NK-92 treated with Interleukin-12 subunit alpha and Interleukin-12 subunit beta, amount 100 ng/mL, for 24 hours (cell line): ENCODE measurements around the gene AKAP9.
"Not testable (repeated sequence)": the region's sequence is repeated elsewhere in the genome, so short reads cannot be mapped to it uniquely, and the experiment has no call there.

Experiments
- DNase-seq: peaks from one replicate; lab custom pipeline; 2025; lab: John Stamatoyannopoulos, UW

The AKAP9 gene

DNA sequence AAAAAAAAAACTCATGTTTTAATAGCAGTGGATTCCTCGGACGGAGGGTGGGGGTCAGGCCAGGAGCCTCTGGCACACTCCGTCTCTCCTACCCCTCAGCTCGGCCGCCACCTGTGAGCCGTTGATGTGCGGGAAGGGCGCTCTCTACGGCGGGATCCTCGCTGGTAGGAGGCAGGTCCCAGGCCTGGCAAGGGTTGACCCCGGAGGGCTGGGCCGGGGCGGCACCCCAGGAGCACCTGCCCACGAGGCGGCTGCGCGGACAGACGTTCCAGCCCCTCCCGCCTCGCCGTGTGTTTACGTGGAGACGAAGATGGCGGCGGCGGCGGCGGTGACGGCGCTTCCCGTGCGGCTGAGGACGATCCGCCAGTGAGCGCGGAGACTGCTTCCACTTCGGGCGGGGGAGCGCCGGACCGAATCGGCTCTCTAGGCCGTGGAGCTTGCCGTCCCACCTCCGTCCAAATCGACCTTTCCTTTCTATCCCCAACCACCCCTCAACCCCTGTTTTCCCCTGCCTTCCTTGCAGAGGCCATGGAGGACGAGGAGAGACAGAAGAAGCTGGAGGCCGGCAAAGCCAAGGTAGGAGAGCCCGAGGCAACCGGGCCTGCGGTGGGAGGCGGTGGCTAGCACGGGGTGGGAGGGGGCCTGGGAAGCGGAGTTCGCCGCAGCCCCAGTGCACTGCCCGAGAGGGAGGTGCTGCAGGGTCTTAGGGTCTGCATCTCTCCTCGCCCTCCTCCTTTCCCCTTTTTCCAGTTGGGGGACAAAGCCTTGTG is at the start of gene AKAP9:
Gene AKAP9 (plus strand): TSS at position 291 of the 770 bp plus-strand sequence. CDS start 238 bp downstream, at position 529.
- DNase-seq = peak; percentile 92

DNA sequence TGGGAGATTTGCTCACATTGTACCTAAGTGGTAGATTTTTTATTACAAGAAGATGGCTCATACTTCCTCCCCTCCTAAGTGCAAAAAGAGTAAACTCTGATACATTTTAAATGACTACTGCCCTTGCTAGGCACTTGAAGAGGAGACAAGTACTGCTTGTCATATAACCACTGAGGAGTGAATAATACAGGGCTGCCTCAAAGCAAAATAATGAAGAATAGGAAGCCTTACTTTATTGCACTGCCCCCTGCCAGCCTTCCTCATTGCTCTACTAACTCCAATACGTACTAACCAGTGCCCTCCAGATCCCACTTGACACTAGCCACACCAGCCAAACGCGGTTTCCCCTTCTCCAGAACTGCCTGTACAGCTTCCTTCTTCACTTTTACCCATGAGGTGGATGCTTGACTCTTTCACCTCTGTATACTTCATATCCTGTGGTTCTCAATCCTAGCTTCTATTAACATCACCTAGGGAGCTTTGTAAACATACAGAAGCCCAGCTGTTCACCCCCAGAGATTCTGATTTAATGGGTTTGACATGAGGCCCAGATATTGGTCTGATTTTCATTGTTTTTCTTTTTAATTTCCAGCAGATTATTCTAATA is 48.5 kb upstream of the AKAP9 start:
- no peak for DNase-seq

DNA sequence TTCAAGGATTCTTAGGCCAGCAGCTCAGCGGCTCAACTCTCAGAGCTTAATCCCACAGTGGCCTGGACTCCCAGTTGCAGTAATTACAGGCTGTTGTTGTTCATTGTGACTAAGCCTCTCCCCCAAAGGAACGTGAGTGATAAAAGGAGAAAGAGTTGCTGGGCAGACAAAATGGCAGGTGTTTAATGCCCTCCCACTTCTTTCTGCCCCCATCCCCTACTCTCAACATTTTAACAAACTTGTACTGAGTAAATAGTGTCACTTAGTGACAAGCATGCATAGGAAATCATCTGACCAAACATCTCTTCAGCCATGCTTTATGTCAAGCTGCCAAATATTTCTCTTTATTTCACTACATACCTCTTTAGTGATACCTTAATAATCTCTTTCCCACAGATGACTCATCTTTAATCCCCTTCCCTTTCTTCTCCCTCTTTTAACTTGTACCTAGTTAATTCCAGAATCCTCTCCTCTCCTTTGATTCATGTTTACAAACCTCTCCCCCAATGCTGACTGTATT is 47.8 kb upstream of the AKAP9 start:
- DNase-seq = no peak

DNA sequence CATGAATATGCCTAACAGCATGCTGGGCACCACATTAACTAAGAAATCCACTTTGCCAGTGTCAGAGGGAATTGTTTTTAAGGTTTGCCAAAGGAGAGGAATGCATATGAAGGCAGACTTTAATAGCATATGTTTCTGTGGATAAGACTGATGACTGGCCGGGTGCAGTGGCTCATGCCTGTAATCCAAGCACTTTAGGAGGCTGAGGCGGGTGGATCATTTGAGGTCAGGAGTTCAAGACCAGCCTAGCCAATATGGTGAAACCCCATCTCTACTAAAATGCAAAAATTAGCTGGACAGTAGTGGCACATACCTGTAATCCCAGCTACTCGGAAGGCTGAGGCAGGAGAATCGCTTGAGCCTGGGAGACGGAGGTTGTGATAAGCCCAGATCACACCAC is 47.0 kb upstream of the AKAP9 start:
- not testable (repeated sequence) for DNase-seq

DNA sequence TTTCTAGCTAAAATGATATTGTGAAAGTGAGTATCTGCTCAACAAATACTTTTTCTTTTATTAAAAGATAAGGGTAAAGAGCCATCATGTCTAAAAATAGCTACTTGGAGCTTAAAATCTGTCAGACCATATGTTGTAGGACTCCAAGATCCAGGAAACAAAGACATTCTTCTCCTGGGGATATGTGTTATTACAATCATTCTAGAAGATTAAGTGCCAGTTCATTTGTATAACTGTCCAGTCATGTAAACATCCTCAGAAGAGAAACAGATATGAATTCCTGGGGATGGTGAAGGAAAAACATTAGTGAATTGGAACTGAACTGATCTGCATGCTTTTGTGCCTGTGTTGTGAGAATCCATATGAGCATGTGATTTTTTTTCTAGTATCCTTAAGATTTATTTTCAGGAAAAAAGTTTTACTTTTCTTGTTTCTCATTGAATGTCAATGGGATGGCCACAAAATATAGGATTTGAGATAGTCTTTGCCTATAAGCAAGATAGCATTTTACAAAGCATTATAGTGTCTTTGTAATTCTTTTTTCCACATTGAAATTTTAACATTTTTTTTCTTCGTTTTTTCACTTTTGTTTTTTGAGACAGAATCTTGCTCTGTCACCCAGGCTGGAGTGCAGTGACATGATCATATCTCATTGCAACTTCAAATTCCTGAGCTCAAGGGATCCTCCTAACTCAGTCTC is 45.7 kb upstream of the AKAP9 start:
- DNase-seq = no peak

DNA sequence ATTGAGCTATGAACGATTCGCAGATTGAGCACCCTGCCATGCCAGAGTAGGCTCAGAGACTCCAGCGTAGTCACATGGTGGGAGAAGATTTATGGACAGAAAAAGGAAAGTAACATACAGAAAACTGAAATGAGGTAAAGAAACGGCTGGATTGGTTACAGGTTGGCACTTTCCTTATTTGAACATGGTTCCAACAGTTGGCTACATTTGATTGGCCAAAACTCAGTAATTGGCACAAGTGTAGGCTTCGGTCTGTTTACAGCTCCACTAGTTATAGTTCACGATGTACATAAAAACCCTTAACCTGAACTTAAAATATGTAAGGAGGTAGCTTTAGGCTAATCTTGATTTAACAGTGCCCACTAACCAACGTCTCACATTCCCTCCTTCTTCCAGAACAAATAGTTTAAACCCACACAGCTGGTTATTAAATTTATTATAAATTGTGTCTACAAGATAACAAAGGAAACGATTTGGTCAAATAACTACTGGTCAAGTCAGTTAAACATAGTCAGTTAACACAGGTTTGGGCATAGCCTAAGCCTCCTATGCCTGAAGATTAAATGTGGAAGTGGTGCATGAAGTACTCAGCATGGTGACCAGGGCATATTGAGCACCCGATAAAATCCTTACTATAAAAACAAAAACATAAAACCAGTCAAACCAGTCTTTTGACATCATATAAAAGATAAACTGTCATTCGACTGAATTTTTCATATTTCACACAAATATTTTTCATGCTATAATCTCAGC is 42.2 kb upstream of the AKAP9 start:
- DNase-seq = no peak

DNA sequence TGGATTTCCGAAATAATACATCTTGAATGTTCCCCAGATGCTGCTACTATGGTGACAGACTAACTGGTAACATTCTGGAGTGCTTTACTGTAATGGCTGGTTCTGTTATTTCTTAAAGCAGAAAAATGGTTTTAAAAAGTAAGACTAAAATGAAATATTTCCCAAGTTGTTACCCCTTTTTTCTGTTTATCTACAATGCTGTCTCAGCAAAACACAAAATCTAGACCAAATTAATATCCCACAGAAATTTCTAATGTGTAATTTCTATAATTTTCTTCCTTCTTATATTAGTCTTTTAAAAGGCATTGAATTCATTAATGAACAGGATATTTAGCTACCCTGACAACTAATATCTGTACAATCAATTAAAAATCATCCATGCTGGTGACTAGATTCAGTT is 41.1 kb upstream of the AKAP9 start:
- no peak for DNase-seq

DNA sequence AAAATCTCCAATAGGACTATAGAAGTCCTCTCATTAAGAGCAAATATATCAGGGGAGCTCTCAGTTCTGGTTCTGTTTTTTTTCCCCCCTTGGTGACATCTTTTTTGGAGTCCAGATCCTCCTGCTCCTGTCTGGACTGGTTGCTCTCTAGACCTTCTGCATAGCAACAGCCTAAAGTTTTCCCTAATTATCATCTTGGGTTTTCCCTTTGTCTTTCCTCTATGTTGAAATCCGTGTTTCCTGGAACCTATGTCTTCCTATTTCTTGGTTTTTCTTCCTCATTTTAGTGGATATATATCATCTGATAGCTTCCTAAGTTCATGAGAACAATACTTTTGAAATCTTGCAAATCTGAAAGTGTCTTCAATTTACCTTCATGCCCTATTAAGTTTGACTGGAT is 30.5 kb upstream of the AKAP9 start:
- DNase-seq = no peak

DNA sequence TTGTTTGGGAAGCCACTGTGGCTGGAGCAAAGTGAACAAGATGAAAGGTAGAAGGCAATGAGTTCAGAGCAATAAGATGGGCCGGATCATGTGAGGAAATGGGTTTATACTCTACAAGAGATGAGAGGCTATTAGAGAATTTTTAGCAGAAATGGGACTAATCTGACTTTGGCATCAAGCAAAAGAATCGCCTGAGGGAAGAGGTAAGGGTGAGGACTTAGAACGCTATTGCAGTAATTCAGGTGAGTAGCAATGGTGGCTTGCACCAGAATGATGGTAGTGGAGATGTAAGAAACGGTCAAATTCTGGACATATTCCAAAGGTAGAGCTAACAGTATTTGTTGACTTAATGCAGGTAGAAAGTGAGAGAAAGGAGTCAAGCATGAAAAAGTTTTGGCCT is 29.5 kb upstream of the AKAP9 start:
- DNase-seq = no peak

DNA sequence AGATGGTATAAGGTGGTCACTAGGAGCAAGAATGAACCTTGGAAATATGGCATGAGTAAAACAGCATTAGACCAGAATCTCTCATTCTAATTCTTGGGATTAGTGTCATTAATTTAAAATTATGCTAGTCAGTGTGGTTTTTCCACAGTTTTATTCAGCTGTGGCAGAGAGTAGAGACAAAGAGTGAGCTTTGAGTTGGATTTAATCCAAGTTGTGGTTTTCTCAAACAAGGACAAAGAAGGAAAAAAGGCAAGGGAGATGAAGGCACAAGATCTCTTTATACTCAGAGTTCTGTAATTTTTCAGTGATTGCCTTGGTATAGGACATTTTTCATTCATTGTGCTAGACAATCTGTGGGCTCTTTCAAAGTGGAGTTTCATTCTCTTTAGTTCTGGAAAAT is 28.2 kb upstream of the AKAP9 start:
- no peak for DNase-seq

DNA sequence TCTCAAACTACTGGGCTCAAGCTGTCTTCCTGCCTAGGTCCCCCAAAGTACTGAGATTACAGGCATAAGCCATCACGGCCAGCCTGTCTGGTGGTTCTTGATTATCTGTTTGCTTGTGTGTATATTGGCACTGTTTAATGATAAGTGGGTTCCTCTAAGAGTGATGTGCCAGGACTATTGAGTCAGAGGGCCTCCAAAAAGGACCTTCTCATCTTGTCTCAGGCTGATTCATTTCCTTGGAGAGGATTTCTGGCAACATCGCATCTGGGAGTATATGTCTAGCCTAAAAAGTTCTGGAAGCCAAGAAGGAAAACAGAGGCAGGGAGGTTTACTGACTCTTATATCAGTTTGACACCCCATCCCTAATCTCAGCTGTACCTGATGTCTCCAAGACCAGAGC is 27.1 kb upstream of the AKAP9 start:
- no peak for DNase-seq

DNA sequence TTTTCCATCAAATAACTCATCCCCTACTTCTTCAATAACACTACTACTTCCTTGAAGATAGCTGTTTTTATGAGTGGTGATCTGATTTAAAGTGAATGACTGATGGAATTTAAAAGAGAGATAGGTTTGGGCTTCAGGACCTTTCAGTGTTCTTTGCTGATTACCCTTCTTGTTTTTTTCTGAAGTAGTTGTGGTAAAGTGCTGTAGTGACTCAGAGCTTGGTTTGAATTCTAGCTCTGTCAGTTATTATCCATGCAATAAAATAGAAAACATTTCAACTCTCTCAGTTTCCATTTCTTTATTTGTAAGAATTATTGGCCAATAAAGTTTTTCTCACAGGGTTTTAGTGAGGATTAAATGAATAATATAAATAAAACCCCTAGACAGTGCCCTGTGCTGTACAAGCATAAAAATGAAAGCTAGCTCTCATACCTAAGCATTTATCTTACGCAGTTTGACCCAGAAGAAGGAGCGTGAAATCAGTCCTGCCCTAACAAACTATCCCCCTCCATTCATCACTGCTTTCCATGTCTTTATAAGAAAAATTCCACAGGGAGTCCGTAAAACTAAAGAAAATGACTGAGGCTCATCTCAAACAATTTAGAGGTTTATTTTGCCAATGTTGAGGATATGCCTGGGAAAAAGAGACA is 25.1 kb upstream of the AKAP9 start:
- DNase-seq = no peak

DNA sequence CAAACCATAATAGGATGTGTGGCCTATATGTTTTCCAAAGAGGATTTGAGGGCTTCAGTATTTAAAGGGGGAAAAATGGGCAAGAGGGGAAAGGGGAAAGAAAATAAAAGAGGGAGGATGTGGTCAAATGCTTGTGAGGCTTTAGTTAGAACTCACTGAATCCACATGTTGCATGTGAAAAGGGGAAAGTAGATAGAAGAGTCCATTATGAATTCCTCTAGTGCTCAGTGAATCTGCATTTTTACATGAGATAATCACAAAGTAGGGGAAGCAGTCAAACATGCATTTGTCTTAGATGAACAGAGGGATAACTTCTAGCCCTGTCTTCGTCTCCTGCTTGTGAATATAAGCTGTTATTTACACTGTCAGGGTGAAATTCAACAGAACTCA is 24.6 kb upstream of the AKAP9 start:
- DNase-seq = no peak

DNA sequence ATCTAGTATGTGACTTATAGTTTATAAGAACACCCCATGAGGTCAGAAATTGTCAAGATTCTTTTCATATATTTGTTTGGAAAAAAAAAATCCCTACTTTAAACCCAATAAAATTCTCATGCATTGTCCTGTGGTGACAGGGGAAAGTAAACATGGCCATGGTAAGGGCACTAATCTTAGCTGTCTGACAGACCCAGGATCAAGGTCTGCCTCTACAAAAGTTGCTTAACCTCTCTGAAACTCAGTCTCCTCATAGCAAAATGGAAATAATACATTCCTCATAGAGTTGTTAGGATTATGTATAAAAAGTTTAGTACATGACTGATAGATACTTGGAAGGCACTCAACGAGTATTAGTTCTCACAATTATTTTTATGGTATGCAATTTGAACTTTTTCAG is 22.3 kb upstream of the AKAP9 start:
- DNase-seq = no peak

DNA sequence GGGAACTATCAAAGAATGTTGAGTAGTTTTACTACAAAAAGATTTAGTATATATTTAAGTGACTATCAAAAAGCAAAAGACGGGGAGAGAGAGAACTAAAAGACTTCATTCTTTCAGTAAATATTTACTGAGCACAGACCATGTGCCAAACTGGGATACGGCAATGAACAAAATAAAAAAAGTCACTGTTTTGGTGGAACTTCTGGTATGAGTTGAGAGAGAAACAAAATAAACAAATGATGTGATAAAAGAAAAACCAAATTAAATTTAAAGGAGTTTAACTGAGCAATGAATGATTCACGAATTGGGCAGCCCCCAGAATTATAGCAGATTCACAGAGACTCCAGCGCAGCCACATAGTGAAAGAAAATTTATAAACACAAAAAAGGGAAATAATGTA is 17.8 kb upstream of the AKAP9 start:
- no peak for DNase-seq

DNA sequence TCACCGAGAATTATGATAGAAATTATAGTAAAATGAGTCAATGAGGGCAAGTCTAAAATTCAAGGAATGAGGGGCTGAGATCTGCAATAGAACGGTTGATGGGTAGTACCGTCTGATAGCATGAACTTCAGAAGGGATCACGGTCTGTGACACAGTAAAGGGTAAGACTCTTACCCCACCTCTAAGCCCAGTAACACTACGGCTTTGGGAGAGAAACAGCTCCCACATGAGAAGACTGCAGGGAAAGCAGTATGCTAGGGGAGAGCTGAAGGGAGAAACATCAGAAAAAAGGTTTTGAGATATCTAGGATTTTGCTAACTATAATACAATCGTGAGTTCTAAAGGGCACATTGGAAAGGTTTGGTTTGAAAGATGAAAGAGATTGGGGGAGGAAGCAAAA is 12.8 kb upstream of the AKAP9 start:
- no peak for DNase-seq

DNA sequence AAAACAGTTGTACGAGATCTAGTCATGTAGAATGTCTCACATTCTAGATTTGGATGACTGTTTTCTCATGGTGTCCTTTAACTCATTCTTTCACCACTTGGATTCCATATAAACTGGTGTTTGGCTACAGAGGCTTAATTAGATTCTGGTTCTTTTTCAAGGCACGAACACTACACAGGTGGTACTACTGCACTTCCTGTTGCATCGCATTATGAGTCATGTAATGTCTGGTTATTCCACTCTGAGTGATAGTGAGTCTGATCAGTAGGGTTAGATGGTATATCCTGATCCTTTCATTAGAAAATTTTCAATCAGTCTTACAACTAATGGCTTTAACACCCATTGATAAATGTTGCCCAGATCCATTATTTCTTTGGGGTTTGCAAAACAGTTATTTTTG is 11.2 kb upstream of the AKAP9 start:
- no peak for DNase-seq

DNA sequence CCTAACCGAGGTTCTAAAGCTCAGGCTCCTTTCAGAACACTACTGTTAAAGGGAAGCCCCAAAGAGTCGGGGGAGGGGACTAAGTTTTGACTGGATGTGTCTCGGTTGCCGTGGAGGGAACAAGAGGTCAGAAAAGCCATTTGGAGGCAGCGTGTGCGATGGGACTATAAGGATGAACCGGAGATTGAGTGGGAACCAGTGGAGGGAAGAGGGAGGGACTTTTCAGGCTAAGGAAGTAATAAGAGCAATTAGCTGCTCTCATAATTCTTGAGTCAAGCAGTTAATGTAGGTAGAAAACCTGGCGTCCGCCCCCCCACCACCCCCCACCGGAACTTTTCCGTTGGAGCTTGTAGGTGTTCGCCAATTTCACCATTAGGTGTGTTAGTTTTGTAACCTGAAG is 491 bp upstream of the AKAP9 start:
- peak; percentile 34 for DNase-seq

DNA sequence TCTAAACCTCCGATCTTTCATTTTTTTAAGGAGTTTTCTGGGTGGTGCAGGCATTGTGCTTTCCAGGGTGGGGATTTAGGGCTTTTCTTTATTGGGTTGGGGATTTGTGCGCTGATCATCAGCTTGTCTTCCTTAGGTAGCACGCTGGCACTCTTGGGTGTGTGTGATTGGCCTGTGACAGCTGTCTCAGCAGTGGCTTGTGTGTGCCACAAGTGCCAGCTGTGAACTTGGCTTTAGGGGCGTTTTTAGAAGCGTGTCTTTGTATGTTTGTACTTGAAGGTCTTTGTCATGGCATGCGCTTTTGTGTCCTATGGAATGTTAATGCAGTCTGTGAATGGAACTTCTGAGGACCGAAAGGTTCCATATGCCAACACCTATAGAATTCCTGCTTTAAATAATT is 788 bp downstream of the AKAP9 start:
- no peak for DNase-seq

DNA sequence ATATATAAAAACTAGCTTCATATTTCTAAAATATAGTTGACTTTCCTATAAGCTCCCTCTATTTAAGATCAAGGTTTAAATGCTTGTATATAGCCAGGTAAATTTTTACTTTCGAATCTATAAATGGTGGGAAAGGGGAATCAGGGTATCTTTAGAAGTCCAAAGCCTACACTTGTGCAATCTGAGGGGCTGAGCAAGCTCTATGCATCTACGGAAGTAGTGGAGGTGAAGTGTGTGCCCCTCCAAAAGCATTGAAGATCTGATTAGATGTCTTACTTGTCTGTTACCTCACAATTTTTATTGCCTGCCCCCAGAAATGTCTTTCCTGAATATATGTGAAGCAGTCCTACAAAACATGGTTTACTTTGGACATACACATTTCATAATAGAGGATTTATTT is 1.6 kb downstream of the AKAP9 start:
- no peak for DNase-seq

DNA sequence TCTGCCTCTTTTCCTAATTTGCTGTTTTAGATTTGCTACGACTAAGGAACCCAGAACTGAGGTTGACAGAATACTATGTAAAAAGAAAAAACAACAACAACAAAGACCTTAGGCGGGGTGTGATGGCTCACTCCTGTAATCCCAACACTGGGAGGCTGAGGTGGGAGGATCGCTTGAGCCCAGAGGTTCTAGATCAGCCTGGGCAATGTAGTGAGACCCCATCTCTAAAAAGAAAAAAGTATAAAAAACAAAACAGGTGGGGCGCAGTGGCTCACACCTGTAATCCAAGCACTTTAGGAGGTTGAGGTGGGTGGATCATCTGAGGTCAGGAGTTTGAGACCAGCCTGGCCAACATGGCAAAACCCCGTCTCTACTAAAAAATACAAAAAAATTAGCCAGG is 4.3 kb downstream of the AKAP9 start:
- not testable (repeated sequence) for DNase-seq

DNA sequence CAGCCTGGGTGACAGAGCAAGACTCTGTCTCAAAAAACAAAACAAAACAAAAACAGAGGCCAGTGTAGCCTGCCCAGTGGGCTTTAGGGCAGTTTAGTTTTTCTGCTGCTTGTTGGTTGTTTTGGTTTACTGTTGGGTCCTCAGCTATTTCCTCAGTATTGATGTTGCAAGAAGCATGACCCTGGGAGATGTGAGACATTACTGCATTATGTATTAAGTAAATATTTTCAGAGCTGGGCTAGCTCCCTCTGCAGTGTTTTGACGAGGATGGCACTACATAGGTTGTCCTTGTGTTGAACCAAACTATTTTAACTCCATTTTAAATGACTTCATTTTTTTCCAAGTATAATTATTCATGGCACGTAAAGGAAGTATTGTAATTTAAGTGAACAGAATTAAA is 4.8 kb downstream of the AKAP9 start:
- DNase-seq = no peak
